ENCODE data around the gene CELF4.

Gene CELF4

GRCh38 chr18:37529296-37529695 lies 36.3 kb downstream of the CELF4 start:
- Histone ChIP-seq H3K4me2 (ENCODE audit: low read depth, low read length, poor library complexity, severe bottlenecking) (no peak overlapping the region), H3K9ac (ENCODE audit: low read length) (no peak overlapping the region), H3K4me3 (ENCODE audit: insufficient read depth, low read length, poor library complexity, severe bottlenecking) (no peak overlapping the region), H3F3A (ENCODE audit: insufficient read depth) (no peaks in the 10 kb centered on the region), H3K27ac (ENCODE audit: low read depth, low read length) (no peak overlapping the region), H3K9me2 (replicated peaks; ENCODE audit: insufficient read depth, low read length) (no peaks in the 10 kb centered on the region), H3K9me3 (ENCODE audit: insufficient read depth, low read length) (no peaks in the 10 kb centered on the region), H3K79me2 (ENCODE audit: insufficient read depth, low read length) (no peaks in the 10 kb centered on the region), H4K20me1 (ENCODE audit: low read depth, low read length) (no peaks in the 10 kb centered on the region), H3K27me3 (ENCODE audit: low read length) (no peaks in the 10 kb centered on the region; the same call in 1 of the 2 replicates), H2AFZ (ENCODE audit: low read depth, low read length, severe bottlenecking) (no peak overlapping the region), H3K36me3 (ENCODE audit: low read length) (no peaks in the 10 kb centered on the region)
- TF ChIP-seq EZH2phosphoT487 (conservative IDR thresholded peaks at IDR 0.05; ENCODE audit: low read length): no peak
- TF ChIP-seq CTCF (IDR thresholded peaks at IDR 0.05; ENCODE audit: insufficient read depth, low read length, poor library complexity, severe bottlenecking): no peak

GRCh38 chr18:37527395-37527794 lies 38.2 kb downstream of the CELF4 start:
- TF ChIP-seq EZH2phosphoT487 (conservative IDR thresholded peaks at IDR 0.05; ENCODE audit: low read length): no peak
- no peak for TF ChIP-seq CTCF (IDR thresholded peaks at IDR 0.05; ENCODE audit: insufficient read depth, low read length, poor library complexity, severe bottlenecking)
- no peak overlapping the region for H3K4me2 ChIP-seq (ENCODE audit: low read depth, low read length, poor library complexity, severe bottlenecking)
- no peaks in the 10 kb centered on the region for H3K79me2 ChIP-seq (ENCODE audit: insufficient read depth, low read length)
- H3K9ac ChIP-seq (ENCODE audit: low read length): no peak overlapping the region
- no peaks in the 10 kb centered on the region for H3F3A ChIP-seq (ENCODE audit: insufficient read depth)
- no peaks in the 10 kb centered on the region for H3K36me3 ChIP-seq (ENCODE audit: low read length)
- no peaks in the 10 kb centered on the region for H3K9me2 ChIP-seq (replicated peaks; ENCODE audit: insufficient read depth, low read length)
- no peaks in the 10 kb centered on the region; the same call in 1 of the 2 replicates for H3K27me3 ChIP-seq (ENCODE audit: low read length)
- H4K20me1 ChIP-seq (ENCODE audit: low read depth, low read length): no peaks in the 10 kb centered on the region
- no peak overlapping the region for H2AFZ ChIP-seq (ENCODE audit: low read depth, low read length, severe bottlenecking)
- H3K4me3 ChIP-seq (ENCODE audit: insufficient read depth, low read length, poor library complexity, severe bottlenecking): no peak overlapping the region
- H3K9me3 ChIP-seq (ENCODE audit: insufficient read depth, low read length): no peaks in the 10 kb centered on the region
- no peak overlapping the region for H3K27ac ChIP-seq (ENCODE audit: low read depth, low read length)

GRCh38 chr18:37525262-37525585 lies 40.4 kb downstream of the CELF4 start:
- no peak overlapping the region for H3K4me3 ChIP-seq (ENCODE audit: insufficient read depth, low read length, poor library complexity, severe bottlenecking)

More at GRCh38 chr18:37525262-37525585, 40.4 kb downstream of the CELF4 start:
- no peak overlapping the region for H3K9ac ChIP-seq (ENCODE audit: low read length)
- H3K9me3 ChIP-seq (ENCODE audit: insufficient read depth, low read length): no peaks in the 10 kb centered on the region
- no peaks in the 10 kb centered on the region for H3K79me2 ChIP-seq (ENCODE audit: insufficient read depth, low read length)
- no peak overlapping the region for H3K4me2 ChIP-seq (ENCODE audit: low read depth, low read length, poor library complexity, severe bottlenecking)
- no peak overlapping the region for H3K27ac ChIP-seq (ENCODE audit: low read depth, low read length)
- H3K9me2 ChIP-seq (replicated peaks; ENCODE audit: insufficient read depth, low read length): no peaks in the 10 kb centered on the region
- no peak overlapping the region for H2AFZ ChIP-seq (ENCODE audit: low read depth, low read length, severe bottlenecking)
- no peaks in the 10 kb centered on the region for H3F3A ChIP-seq (ENCODE audit: insufficient read depth)
- no peaks in the 10 kb centered on the region for H4K20me1 ChIP-seq (ENCODE audit: low read depth, low read length)
- no peaks in the 10 kb centered on the region for H3K36me3 ChIP-seq (ENCODE audit: low read length)
- no peak for TF ChIP-seq CTCF (IDR thresholded peaks at IDR 0.05; ENCODE audit: insufficient read depth, low read length, poor library complexity, severe bottlenecking)
- TF ChIP-seq EZH2phosphoT487 (conservative IDR thresholded peaks at IDR 0.05; ENCODE audit: low read length): no peak
- H3K27me3 ChIP-seq (ENCODE audit: low read length): no peaks in the 10 kb centered on the region; the same call in 1 of the 2 replicates
